OCI-LY3 (cell line): ENCODE data around the gene CACNA1B.

Experiments
- H2AFZ ChIP-seq: fragments of 200-600, 300-600 bp; shearing (Covaris generic); 2 replicates; pipeline ENCODE4 v1.6.0; 2014; ENCODE audit warnings: antibody characterized with exemption, low read depth, low read length
- H3K27ac ChIP-seq: fragments of 200-600, 300-600 bp; sonication (generic); 2 replicates; pipeline ENCODE4 v1.5.1; 2014; ENCODE audit warnings: mild to moderate bottlenecking, low read length, moderate library complexity, mixed read lengths
- H3K27me3 ChIP-seq: fragments of 200-600, 300-600 bp; sonication (generic); 2 replicates; pipeline ENCODE4 v1.6.1; 2014; ENCODE audit warnings: low read depth, low read length, mixed read lengths
- H3K36me3 ChIP-seq: fragments of 200-600, 300-600 bp; sonication (generic); replicated peaks from 2 replicates; pipeline ENCODE3; 2014; ENCODE audit warnings: low read depth, low read length, mixed read lengths
- H3K4me1 ChIP-seq: fragments of 300-600, 200-600 bp; sonication (generic); 2 replicates; pipeline ENCODE4 v1.6.1; 2014; ENCODE audit warnings: low read length, mixed read lengths
- H3K4me2 ChIP-seq: fragments of 200-600, 300-600 bp; sonication (generic); 2 replicates; pipeline ENCODE4 v1.6.1; 2014; ENCODE audit warnings: low read length, mixed read lengths
- H3K4me3 ChIP-seq: fragments of 300-600, 200-600 bp; sonication (generic); 2 replicates; pipeline ENCODE4 v1.5.1; 2014; ENCODE audit warnings: antibody characterized with exemption, mild to moderate bottlenecking, low read length, moderate library complexity
- H3K79me2 ChIP-seq: fragments of 300-600, 200-600 bp; shearing (Covaris generic); 2 replicates; pipeline ENCODE4 v1.6.1; 2014; ENCODE audit warnings: mild to moderate bottlenecking, low read length, mixed read lengths
- H3K9ac ChIP-seq: fragments of 300-600, 200-600 bp; shearing (Covaris generic); 2 replicates; pipeline ENCODE4 v1.6.0; 2014; ENCODE audit warnings: mild to moderate bottlenecking, low read length, moderate library complexity
- H3K9me3 ChIP-seq: fragments of 200-600, 300-600 bp; shearing (Covaris generic); 2 replicates; pipeline ENCODE4 v1.6.1; 2014; ENCODE audit warnings: low read length, mixed read lengths; ENCODE audit not compliant: insufficient read depth
- H4K20me1 ChIP-seq: fragments of 200-600, 300-600 bp; sonication (generic); 2 replicates; pipeline ENCODE4 v1.6.1; 2016; ENCODE audit warnings: low read length, mixed read lengths; ENCODE audit not compliant: insufficient read depth
- CTCF ChIP-seq: fragments of 200-600, 300-600 bp; sonication (generic); IDR thresholded peaks from 2 replicates; pipeline ENCODE4 v1.5.1; 2014; ENCODE audit warnings: antibody characterized with exemption, low read length, low read depth
- EZH2phosphoT487 ChIP-seq: fragments of 200-600 bp; shearing (Covaris generic); IDR thresholded peaks from 2 replicates; pipeline ENCODE4 v1.6.1; 2018; ENCODE audit warnings: antibody characterized with exemption, mixed run types, low read depth

CACNA1B gene

DNA sequence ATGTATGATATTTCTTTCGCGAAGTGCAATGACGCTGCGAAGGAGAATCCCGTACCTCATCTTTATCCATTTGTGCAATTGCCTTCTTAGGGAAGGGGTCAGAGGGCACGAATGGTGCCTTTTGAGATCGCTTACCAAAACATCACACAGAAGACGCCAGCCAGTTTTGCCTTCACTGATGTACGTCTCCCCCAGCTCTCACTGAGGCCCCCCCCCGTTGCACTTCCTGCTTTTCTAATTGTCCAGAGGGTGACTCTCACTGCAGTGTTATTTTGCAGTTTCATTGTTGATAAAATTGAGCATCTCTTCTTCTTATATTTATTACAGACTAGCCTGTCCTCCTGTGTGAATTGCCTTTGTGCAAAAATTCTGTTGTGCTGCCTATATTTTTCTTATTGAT is 39.0 kb upstream of the CACNA1B start:
- Histone ChIP-seq H3K36me3 (peaks cover 46% of the 10 kb centered on the region), H4K20me1 (no peaks in the 10 kb centered on the region), H3K9me3 (peaks cover 3% of the 10 kb centered on the region; the same call in 1 of the 2 replicates), H3K27me3 (no peaks in the 10 kb centered on the region), H3K27ac (peak overlapping the region; percentile 98), H3K79me2 (no peaks in the 10 kb centered on the region), H2AFZ (no peak overlapping the region), H3K9ac (peak overlapping the region; percentile 58), H3K4me1 (peaks cover 50% of the 10 kb centered on the region), H3K4me2 (peak overlapping the region; percentile 47), H3K4me3 (peak overlapping the region; percentile 21)
- TF ChIP-seq CTCF: no peak
- TF ChIP-seq EZH2phosphoT487: no peak

- Histone ChIP-seq H3K27ac (no peak overlapping the region), H3K27me3 (no peaks in the 10 kb centered on the region), H3K4me2 (no peak overlapping the region), H2AFZ (no peak overlapping the region), H3K9ac (no peak overlapping the region), H4K20me1 (no peaks in the 10 kb centered on the region), H3K4me1 (peaks cover 19% of the 10 kb centered on the region), H3K79me2 (no peaks in the 10 kb centered on the region), H3K9me3 (peaks cover 3% of the 10 kb centered on the region; the same call in 1 of the 2 replicates), H3K36me3 (peaks cover 15% of the 10 kb centered on the region), H3K4me3 (no peak overlapping the region)
- TF ChIP-seq EZH2phosphoT487 (no peak), CTCF (no peak)
Measured at GRCh38 chr9:137843355-137843754, 34.2 kb upstream of the CACNA1B start.

DNA sequence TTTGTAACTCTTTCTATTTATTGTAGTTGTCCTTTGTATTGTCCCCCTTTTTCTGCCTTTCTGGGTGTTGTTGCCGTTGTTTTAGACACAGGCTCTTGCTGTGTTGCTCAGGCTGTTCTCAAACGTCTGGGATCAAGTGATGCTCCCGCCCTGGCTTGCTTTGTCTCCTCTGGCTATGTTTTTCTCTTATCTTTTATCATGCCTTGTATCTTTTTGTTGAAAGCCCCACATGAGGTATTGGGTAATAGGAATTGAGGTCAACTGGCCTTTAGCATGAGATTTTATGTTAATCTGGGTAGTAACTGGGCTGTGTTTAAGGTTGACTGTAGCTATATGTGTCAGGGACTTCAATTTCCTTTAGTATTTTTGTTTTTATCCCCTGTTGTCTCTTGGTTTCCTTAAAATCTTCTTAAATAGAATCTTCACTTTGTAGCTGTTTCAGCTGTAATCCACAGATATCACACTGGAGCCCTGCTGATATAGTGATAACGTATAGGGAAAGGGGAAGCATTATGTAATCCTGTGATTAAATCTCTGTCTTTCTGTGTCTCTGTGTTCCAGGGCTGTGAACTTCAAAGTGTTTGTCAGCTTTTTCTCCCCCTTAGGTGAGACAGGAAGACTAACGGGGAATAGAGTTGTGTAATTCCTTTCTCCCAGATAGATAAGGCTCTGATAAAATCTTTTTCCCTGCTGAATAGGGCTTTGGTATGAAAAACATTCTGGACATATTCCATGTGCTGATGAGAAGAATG is 25.9 kb upstream of the CACNA1B start:
- no peak for TF ChIP-seq EZH2phosphoT487
- TF ChIP-seq CTCF: no peak
- Histone ChIP-seq H3K9ac (no peak overlapping the region), H3K79me2 (no peaks in the 10 kb centered on the region), H3K4me2 (no peak overlapping the region), H3K4me1 (no peaks in the 10 kb centered on the region), H3K27ac (no peak overlapping the region), H2AFZ (no peak overlapping the region), H3K27me3 (no peaks in the 10 kb centered on the region), H3K4me3 (no peak overlapping the region), H4K20me1 (no peaks in the 10 kb centered on the region), H3K36me3 (peaks cover 17% of the 10 kb centered on the region), H3K9me3 (peaks cover 21% of the 10 kb centered on the region)

DNA sequence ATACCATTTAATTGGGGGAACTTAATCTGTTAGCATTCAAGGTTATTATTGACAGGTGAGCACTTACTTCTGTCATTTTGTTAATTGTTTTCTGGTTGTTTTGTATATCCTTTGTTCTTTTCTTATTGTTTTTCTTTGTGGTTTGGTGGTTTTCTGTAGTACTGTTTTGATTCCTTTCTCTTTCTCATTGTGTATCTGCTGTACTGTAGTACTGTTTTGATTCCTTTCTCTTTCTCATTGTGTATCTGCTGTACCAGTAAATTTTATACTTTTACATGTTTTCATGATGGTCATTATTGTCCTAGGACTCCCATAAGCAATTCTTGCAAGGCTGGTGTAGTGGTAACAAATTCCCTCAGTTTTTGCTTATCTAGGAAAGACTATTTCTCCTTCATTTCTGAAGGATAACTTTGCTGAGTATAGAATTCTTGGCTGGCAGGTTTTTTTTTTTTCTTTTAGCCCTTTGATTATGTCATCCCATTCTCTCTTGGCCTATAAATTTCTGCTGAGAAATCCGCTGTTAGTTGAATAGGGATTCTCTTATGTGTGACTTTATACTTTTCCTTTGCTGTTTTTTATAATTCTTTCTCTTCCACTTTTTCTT is 24.1 kb upstream of the CACNA1B start:
- H3K79me2 ChIP-seq: no peaks in the 10 kb centered on the region
- no peak overlapping the region for H3K9ac ChIP-seq
- no peak for TF ChIP-seq CTCF
- TF ChIP-seq EZH2phosphoT487: no peak
- H3K36me3 ChIP-seq: peaks cover 18% of the 10 kb centered on the region
- no peak overlapping the region for H3K4me2 ChIP-seq
- H3K9me3 ChIP-seq: peaks cover 23% of the 10 kb centered on the region
- no peak overlapping the region for H3K4me3 ChIP-seq
- no peaks in the 10 kb centered on the region for H3K27me3 ChIP-seq
- no peak overlapping the region for H3K27ac ChIP-seq
- no peaks in the 10 kb centered on the region for H3K4me1 ChIP-seq
- H4K20me1 ChIP-seq: no peaks in the 10 kb centered on the region
- no peak overlapping the region for H2AFZ ChIP-seq
